Measurements from ENCODE around the gene SMARCA2.

GRCh38 chr9:2159521-2160454 lies 144.6 kb downstream of the SMARCA2 start:
- no peak for TF ChIP-seq CTCF (IDR thresholded peaks at IDR 0.05; ENCODE audit: low read depth, low read length, missing input control)
- TF ChIP-seq JUND (IDR thresholded peaks at IDR 0.05), result no peak
- TF ChIP-seq REST (IDR thresholded peaks at IDR 0.05), result no peak
- no peak for TF ChIP-seq TAF1 (conservative IDR thresholded peaks at IDR 0.05)
- TF ChIP-seq NR2F2 (IDR thresholded peaks at IDR 0.05), result no peak
- no peak for TF ChIP-seq GABPA (IDR thresholded peaks at IDR 0.05 in 1 of 2, conservative IDR thresholded peaks at IDR 0.05 in 1 of 2)
- no peak for TF ChIP-seq EGR1 (IDR thresholded peaks at IDR 0.05; ENCODE audit: low read depth in 2 of 2)
- TF ChIP-seq ZBTB33 (IDR thresholded peaks at IDR 0.05), result no peak
- TF ChIP-seq FOXA1 (IDR thresholded peaks at IDR 0.05), result no peak

Data from liver (tissue), 3 donors.